GM23248 (cell line): ENCODE results near the gene OR6X1.

ENCODE experiments used
- EZH2 ChIP-seq: fragments of 200-600 bp; sonication (generic); IDR thresholded peaks from 2 replicates; pipeline ENCODE4 v1.6.1; 2018; ENCODE audit warnings: antibody characterized with exemption, mild to moderate bottlenecking; ENCODE audit not compliant: insufficient read depth, poor library complexity, severe bottlenecking
- EZH2phosphoT487 ChIP-seq: fragments of 200-600 bp; sonication (generic); IDR thresholded peaks from 2 replicates; pipeline ENCODE4 v1.6.1; 2018; ENCODE audit warnings: antibody characterized with exemption, moderate library complexity, mild to moderate bottlenecking, low read depth; ENCODE audit not compliant: insufficient read depth

GRCh38 chr11:123707606-123708205 lies 46.6 kb downstream of the OR6X1 start:
- TF ChIP-seq EZH2 = no peak
- no peak for TF ChIP-seq EZH2phosphoT487
